Mucosa of gallbladder (tissue), 1 donor: ENCODE data around the gene FN3K. TPM values are rescaled to one million over a fixed set of nuclear protein-coding genes. Genes with fewer than 3 reads are reported as not detected.

ENCODE experiments used
- DNase-seq: peaks from one replicate; pipeline ENCODE4 v3.0.0-alpha.2; 2020; ENCODE audit warnings: low spot score
- total RNA-seq: library from RNA; stranded (reverse); gene quantifications from one replicate; pipeline ENCODE4 v1.2.1, GENCODE V29; 2021
- donor health status: DM: no; HTN: no; CAD: no.

The FN3K gene
- total RNA-seq, 1 donor from 2014 or later, result 46.8 TPM

DNA sequence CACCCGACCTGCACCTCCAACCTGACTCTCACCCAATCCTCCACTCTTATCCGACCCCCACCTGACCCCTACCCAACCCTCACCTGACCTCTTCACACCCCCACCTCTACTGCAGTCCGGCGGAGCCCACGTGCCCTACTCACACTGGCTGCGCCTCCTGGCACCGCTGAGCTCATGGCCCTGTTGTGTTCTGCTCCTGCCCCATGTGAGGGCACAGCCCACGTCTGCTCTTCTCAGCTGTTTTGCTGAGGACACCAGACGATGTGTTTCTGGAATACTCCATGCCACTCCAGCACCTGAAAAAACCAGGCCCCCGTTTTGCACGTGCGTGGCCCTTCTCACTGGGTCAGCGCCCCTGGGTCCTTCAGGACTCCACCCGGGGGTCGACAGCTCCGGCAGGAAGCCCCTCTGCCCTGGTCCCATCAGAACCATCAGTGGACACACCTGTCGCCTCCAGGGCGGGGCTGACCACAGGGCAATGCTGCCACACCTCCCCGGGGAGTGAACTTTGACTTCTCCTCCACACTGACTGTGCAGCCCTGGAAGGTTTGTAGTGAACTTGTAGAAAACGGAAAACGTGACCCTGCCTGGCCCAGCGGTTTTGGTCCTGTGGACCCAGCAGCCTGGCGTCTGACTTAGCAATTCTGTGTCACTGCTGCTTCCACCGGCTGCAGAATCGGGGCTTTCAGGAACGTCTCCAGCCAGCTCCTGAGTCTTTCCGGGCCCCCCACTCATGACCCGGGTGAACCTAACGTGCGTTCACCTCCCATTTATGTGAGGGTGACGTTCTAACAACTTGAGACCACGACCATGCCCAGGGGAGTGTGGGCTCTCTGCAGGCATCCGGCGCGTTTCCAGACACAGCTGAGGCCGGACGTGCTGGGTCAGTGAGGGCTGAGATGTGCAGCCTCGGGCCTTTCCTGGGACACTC, 31.2 kb upstream of the FN3K start:
- DNase-seq, result peak; percentile 53

GRCh38 chr17:82704886-82705285, 30.5 kb upstream of the FN3K start:
- no peak for DNase-seq

DNA sequence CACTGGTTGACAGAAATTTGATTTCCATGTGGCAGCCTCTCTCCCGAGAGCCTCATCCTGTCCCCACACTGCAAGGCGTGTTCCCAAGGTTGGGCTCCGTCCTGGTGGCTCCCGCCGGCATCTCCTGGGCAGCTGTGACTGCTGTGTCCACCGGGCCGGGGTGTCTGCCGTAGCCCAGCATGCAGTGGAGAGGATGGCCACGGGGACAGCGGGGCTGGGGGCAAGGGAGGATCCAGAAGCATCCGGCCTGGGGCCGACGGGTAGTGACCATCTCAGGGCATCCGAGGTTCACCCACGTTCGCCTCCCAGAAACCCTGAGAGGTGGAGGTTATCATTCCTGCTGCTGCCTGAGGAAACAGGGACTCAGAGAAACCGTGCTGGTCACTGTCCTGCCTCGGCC, 29.7 kb upstream of the FN3K start:
- DNase-seq, result no peak

- DNase-seq, result no peak
Measured at GRCh38 chr17:82709024-82709675, 26.3 kb upstream of the FN3K start.

DNA sequence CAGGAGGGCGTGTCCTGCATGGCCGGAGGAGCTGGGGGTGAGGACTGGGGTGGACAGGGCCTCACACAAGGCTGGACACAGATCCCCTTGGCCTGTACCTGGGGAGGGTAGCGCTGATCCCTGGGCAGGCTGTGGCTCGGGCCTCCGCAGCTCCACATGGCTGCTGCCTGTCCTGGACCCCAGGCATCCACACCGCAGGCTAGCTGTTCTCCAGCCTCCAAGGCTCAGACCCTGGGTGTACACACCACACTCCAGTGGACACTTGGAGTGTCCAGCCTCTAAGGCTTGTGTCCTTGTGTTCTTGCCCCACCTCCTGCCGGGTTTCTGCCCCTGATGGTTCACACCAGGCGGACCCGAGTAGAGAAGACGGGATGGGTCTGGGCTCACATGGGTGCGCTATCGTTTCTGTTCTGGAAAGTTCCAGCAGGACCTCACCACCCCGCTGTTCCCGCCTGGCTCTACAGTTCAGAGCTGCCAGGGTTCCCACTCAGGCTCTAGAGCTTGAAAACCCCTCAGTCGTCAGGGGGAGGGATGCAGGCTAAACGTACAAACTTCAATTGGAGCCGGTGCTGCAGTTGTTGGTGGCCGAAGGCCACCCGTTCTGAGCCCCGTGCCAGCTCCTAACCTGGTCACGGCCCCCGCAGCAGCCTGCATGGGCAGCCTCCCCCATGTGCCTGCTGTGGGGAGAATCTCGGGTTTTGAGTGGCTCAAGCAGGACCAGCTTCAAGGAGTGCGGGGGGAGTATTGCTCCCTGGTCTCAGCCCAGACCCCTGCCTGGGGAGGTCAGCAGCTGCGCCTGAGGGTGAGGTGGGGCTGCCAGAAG, 25.5 kb upstream of the FN3K start:
- DNase-seq, result no peak

GRCh38 chr17:82710499-82711232, 24.7 kb upstream of the FN3K start:
- DNase-seq, result no peak

DNA sequence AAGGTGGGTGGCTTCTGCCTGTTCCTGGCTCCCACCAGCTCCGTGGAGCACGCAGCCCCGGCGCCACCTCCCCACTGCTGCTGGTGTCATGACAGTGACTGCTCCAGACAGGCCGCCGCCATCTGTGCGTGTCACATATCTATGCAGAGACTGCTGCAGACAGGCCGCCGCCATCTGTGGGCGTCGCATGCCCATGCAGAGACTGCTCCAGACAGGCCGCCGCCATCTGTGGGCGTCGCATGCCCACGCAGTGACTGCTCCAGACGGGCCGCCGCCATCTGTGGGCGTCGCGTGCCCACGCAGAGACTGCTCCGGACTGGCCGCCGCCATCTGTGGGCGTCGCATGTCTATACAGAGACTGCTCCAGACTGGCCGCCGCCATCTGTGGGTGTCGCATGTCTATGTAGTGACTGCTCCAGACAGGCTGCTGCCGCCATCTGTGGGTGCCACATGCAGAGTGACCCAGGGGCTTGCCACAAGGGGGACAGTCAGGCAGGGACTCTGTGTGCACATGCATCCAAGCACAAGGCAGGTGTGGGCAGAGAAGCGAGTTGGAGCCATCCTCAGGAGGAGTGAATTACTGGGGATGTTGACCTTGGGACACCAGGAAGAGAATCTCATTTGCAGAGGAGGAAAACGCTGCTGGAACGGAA, 22.2 kb upstream of the FN3K start:
- no peak for DNase-seq

DNA sequence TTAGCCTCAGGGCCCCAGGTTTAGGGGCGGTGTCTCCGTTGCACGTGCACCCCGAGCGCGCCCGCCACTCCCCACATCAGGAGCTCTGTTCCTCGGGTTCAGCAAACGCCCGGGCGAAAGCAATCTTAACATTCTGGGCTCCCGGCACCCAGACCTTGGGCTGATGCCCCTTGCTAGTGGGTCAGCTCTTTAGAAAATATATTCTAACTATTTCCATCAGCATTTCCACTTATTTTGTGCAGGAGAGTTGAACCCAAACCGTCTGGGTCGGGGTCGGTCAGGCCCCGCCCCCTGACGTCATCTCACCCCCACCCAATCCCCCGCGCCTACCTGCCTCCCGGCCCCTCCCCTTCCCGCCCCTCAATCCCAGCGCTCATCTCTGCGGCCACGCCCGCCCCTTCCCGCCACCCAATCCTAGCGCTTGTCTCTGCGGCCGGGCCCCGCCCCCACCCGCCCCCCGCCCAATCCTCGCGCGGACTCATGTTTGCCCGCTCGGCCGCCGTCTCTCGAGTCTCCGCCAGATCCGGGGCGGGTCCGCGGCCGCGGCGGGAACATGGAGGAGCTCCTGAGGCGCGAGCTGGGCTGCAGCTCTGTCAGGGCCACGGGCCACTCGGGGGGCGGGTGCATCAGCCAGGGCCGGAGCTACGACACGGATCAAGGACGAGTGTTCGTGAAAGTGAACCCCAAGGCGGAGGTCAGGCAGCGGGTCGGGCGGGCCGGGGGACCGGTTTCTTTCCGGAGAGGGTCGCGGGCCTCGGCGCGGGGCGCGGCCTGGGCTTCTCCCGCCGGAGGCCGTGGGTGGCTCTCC, 19.0 kb upstream of the FN3K start, which contains the start of gene FN3KRP:
Gene FN3KRP (plus strand): TSS at position 504 of the 808 bp plus-strand sequence. CDS start 50 bp downstream, at position 554.
- peak; percentile 91 for DNase-seq

- DNase-seq, result no peak
Measured at GRCh38 chr17:82718986-82719685, 16.3 kb upstream of the FN3K start.

DNA sequence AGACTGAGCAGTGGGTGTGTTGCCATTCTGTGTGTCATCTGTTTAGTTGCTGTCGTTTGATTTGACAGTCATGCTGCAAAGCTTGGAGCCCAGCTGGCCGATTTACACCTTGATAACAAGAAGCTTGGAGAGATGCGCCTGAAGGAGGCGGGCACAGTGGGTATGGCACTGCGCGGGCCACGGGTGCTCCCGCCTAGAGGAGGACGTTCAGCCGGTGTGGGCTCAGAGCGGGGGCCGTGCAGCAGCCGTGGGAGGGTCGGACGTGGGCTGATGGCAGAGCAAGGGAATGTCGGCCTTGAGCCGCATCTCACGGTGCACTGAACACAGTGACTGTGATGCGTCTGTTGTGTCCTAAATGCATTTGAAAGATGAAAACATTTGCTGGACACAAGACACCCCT, 15.2 kb upstream of the FN3K start:
- no peak for DNase-seq

- no peak for DNase-seq
Measured at GRCh38 chr17:82722341-82723013, 12.9 kb upstream of the FN3K start.

DNA sequence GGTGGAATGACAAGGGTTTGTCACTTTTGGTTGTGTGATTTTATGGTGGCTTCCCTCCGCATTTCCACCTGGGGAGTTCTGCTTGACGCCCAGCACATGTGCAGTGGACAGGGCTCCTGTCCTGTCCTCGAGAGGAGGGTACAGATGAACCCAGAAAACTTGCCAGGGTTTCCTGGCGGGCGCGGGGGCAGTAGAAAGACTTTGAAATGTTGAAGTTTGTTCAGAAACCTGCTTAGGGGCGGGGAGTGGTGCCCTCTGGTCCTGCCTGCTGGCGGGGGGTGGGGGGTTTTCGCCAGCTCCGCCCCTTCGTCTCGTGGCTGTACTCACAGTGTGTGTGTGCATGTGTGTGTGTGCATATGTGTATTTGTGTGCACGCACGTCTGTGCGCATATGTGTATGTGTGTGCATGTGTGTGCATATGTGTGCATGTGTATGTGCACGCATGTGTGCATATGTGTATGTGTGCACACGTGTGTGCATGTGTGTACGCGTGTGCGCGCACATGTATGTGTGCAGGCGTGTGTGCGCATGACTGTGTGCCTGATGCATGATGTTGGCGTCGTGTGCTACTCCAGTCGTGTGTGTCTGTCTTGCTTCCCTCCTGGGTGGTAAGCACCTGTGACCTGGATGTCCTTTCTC, 12.1 kb upstream of the FN3K start:
- no peak for DNase-seq

GRCh38 chr17:82726427-82726826, 9.0 kb upstream of the FN3K start:
- no peak for DNase-seq

GRCh38 chr17:82729479-82730260, 5.7 kb upstream of the FN3K start:
- no peak for DNase-seq

GRCh38 chr17:82732118-82732743, 3.2 kb upstream of the FN3K start:
- DNase-seq, result no peak

DNA sequence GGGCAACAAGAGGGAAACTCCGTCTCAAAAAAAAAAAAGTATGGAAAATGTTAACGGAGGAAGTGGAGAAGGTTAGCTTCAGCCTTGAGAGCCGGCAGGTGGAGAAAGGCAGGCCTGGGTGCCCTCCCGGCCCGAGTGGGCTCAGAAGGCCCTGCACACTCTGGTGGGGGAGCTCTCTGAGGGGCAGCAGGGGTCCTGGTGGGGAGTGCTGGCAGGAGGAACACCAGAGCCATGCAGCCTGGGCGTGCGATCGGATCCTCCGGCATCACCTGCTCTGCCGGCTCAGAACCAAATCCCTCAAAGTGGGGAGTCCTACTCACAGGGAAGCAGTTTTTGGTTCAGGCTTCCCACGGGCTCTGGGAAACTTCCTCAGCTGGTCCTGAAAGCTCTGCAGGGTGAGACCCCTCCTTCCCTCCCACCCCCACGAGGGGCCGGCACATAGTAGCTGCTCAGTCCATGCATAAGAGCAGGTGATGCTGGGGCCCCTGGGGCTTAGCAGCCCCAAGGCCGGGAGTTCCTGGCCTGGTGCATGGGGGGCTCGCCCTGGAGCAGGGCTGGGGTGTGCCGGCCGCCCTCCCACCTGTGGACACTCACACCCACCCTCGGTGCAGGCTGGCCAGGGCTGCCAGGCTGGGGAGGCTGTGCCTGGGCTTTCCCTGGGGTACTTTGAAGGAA, 1.2 kb downstream of the FN3K start:
- DNase-seq, result no peak
